Cardiac septum (tissue), 1 donor: ENCODE results near the gene DHX15. TPM values are rescaled to one million over a fixed set of nuclear protein-coding genes. Genes with fewer than 3 reads are reported as not detected.

ENCODE experiments used
- DNase-seq: peaks from one replicate; pipeline ENCODE4 v3.0.0-alpha.2; 2020; ENCODE audit warnings: low spot score
- intact Hi-C: fragments of 100-400 bp; cut with DNase I; formaldehyde crosslinking; loops from one replicate; pipeline ENCODE4 v1.14.0; 2022
- long read RNA-seq: library from polyadenylated mRNA; unstranded; transcript quantifications from one replicate; pipeline ENCODE4 v2.0.0, GENCODE V29; 2021
- total RNA-seq: library from RNA; stranded (reverse); fragmentation: NEBNext Ultra II Directional; extraction: Animal tissue kit (Norgen Biotek cat#: 25700); gene quantifications from one replicate; pipeline ENCODE4 v1.2.1, GENCODE V29; 2021
- donor health status: DM: no; HTN: no; CAD: no.

The DHX15 gene
- total RNA-seq, result 62.6 TPM
- long read RNA-seq, transcript DHX15-201 (14 exons, 2,994 nt), result major isoform, 49 of 69 reads
- long read RNA-seq, partial matches to known transcripts, result 7 of 69 reads
- long read RNA-seq, other reads (novel, unspliced or antisense), result 10 of 69 reads

DNA sequence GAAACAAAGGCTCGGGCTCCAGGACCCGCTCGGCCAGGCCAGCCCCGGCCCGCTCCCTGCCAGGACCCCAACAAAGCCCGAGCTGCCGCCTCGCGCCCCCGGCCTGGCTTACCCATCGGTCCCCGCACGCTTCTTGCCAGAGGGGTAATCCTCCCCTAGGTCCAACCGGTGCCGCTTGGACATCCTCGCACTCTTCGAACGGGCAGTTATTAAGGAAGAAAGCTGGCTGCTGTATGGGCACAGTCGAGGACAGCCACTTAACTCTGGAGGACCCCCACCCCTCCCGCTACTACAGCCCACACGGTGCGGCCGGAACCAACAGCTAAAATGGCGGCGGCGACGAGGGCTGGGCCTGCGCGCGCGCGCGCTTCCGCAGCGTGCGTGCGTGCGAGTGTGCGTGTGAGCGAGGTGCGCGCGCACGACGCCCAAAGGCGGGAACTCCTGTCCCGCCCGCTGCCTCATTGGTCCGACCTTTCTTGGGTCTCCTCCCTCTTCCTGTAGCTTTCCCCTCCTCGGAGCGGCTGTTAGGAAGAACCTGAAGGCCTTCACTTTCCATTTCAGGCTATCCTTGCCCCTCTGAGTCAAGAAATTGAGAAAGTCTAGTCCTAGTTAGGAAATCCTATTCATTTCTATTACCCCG is at the start of gene DHX15:
TSS of gene DHX15 (minus strand) at position 344 of the 640 bp plus-strand sequence. CDS start at position 183, 161 bp downstream.
- DNase-seq, result peak; percentile 97
- intact Hi-C loops, result loop anchor here (5.0 to 10.0 kb wide), 4 partner anchors 210 to 1328 kb away; partner anchors contain the start of genes CCDC149, SMIM20 and SOD3

DNA sequence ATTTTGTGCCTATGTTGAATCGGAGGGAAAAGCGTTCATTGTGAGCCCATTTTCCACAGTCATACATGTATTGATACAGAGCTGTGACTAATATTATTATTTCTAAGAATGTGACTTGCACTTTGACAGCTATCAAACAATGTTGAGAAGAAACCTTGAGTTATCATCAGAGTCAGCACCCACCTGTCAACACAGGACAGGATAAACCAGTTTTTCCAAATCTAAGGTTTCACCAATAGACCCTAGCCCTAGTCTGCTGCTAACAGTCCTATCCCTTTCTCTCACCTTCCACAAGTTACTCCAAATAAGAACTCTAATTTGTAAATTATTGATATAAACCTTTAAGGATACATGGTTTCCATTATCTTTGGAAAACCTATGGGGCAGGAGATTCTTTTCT is 47.7 kb upstream of the DHX15 start:
- DNase-seq, result no peak
- intact Hi-C loops, result no loop called here

DNA sequence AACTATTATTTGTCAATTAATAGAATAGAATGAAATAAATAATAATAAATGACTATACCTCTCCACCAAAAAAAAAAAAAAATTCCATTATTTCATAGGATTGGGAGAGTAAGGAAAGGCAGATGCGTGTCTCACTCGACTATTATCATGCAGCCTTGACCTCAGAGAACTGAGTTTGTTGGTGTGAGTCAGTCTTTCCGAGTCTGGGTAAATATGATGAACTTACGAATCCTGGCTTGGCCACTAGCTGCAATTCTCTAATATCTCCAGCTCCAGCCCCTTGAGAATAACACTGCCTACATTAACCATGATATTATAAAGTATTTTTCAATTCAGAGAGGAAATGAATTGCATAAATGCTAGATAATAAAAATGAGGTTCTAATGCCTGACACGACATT is 46.6 kb upstream of the DHX15 start:
- DNase-seq, result no peak
- intact Hi-C loops, result no loop called here

DNA sequence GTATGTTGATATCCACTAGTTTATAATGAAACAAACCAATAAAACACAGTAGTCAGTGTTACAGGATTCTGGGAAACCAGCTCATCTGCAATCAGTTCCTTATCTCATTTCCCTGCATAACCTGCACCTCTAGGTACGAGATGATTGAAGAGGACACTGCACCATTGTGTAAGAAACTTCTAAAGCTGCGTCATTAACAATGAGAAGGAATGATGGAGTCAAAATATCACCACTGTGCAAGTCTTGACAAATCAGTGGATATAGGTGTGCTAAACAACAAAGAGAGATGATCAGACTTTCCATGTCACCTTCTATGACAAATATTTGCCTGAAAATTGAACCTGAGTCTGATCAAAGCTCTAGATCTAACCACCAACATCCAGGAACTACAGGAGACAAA is 40.7 kb upstream of the DHX15 start:
- intact Hi-C loops, result no loop called here
- DNase-seq, result no peak

DNA sequence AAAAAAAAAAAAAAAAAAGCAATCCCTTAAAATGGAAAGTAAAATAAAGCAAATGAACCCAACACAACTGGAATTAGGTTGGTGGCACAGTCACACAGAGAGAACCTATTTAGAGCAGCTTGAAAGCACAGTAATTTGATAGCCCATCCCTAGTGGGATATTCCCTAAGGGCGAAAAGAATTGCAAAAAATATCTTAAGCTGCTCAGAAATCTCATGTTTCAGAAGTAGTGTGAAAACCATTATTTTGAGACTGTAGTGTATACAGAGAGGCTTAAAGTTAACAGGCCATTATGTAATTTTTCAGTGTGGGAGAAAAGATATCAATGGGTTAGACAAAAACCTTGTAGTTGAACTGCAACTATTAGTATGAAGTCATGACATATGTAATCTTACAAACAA is 40.0 kb upstream of the DHX15 start:
- DNase-seq, result no peak
- intact Hi-C loops, result no loop called here

DNA sequence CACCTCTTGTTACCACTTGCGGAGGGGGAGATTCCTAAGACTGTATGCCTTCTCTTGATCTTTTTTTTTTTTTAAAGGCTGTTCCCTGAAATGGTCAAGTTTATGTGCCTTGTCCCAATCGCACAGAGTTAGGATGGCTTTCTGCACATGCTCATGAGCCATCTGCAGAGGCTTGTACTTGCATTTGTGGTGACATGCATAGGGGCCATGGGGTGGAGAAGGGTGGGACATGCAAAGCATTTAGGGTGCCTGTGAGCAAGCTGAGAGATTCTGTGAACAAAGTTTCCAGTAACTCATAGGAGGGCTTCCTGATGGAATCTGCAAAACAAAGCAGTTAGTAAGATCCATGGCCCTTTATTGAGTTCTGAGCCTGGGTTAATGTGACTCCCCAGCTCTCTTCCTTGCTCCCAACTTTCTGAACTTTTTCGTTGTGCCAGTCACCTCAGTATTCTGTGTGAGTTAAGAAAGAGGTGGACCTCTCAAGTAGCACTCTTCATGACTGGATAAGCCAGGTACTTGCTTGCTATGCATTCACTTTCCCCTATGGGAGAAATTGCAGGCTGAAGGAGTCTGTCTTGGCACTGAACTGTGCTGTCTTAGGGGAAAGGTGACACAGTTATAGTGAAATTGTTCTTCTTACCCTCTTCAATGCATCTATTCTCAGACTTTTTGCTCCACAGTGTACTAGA is 37.9 kb upstream of the DHX15 start:
- no peak for DNase-seq
- intact Hi-C loops, result no loop called here

DNA sequence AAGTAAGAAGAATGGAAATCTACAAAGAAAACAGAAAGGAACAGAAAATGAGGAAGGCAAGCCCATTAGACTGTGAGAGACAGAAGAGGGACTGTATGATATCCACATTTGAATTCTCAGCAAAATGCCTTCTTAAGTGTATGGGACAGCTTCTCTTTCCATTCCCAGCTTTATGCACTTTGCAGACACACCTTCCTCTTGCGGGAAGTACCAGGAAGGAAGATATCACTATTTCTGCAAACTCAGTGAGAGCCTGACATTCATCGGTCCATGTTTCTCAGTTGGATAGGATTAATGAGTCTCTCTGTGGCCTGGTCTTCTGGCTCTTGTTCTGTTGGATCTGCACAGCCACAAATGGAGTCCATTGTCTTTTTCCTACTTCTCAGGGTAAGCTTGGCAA is 31.6 kb upstream of the DHX15 start:
- intact Hi-C loops, result no loop called here
- no peak for DNase-seq

DNA sequence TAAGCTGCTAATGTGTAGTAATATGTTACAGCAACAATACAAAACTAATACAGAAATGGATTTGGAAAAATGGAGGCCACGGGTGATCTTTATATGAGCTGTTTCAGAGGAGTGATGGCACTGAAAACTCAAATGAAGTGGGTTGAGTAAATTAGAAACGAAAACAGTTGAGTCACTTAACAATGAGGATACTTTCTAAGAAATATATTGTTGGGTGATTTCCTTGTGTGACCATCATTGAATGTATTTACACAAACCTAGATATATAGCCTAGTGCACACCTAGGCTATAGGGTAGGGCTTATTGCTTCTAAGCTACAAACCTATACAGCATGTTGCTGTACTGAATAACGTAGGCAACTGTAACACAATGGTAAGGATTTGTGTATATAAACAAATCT is 30.5 kb upstream of the DHX15 start:
- intact Hi-C loops, result no loop called here
- no peak for DNase-seq

DNA sequence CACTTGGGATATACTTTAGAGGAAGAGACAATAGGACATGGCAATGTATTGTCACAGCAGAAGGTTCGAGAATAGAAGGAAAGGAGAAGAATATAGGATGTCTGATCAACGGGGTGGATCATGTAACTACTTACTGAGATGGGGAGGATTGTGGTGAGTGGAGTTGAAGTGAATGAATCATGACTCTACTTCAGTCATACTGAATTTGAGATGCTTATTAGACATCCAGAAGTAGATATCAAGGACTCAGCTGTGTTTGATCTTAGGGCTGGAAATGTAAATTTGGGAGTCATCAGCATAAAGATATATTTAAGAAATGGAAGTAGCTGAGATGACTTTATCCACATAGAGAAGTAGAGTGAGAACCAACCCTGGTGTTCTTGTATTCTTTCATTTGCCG is 29.1 kb upstream of the DHX15 start:
- intact Hi-C loops, result no loop called here
- no peak for DNase-seq

DNA sequence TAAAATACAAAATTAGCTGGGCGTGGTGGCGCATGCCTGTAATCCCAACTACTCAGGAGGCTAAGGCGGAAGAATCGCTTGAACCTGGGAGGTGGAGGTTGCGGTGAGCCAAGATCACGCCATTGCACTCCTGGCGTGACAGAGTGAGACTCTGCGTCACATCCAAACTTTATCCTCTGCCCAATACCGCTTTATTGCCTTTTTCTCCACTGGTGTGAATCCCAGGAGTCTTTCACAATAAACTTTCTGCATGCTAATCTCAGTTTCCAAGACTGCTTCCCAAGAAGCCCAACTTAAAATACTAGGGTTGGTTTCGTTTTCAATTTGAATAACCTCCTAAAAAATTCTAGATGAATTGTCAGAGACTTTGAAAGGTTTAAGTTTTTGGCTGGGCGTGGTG is 27.2 kb upstream of the DHX15 start:
- intact Hi-C loops, result no loop called here
- DNase-seq, result no peak

DNA sequence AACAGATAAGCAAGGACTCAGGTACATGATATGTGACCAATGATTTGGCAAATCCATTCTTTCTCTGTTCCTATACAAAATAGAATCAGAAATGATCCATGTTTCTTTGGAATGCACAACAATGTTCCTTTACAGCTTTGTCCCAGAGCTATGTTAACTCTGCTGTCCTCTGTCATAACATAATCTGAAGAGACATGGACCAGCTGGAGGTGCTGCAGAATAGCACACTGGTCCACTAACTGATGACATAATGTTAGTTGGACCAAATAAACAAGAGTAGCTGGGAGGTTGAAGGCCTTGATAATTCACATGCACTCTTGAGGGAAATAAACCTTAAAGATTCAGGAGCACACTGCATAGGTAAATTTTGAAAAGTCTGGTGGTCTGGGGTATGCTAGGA is 23.0 kb upstream of the DHX15 start:
- intact Hi-C loops, result no loop called here
- no peak for DNase-seq

DNA sequence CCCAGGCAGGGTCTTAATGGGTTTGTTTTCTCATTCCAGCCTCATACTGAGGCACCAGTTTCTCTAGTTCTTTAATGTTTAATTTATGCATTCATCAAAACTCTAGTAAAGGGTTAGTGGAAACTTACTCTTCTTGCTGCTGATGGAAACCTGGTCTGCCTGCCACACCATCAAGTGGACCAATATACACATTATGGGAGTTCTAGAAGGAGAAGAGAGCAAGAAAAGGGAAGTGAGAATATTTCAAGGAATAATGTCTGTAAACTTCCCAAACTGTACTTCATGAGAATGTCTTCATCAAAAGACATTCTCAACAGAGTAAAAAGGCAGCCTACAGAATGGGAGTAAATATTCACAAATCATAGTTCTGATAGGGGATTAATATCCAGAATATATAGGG is 20.9 kb upstream of the DHX15 start:
- intact Hi-C loops, result no loop called here
- DNase-seq, result no peak

DNA sequence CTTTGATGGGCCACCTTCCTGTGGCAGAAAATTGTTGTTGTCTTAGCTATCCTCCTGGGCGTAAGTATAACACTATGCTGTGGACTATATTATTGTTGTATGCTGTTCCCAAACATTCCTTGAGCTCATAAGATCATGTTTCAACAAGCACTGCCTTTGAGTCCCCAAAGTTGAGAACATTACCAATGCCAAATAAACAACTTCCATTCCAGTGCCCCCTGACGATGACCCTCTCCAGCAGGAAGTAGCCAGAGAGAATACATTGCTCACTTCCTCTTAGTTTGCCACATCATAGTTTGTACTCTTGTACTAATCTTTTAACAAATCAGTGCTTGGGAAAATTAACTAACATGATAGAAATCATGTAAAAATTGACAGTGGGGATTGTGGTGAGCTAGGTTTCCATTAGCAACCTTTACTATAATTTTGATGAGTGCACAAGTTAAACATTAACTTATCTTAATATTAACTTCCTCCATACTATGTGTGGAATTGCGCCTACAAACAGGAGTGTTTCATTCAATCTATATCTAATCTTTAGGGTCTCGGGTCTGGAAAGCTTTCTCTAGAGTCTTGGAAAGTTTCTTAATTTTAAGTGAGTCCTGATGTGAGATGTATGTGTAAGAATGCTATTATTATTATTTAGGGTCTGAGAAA is 20.3 kb upstream of the DHX15 start:
- intact Hi-C loops, result no loop called here
- DNase-seq, result no peak

DNA sequence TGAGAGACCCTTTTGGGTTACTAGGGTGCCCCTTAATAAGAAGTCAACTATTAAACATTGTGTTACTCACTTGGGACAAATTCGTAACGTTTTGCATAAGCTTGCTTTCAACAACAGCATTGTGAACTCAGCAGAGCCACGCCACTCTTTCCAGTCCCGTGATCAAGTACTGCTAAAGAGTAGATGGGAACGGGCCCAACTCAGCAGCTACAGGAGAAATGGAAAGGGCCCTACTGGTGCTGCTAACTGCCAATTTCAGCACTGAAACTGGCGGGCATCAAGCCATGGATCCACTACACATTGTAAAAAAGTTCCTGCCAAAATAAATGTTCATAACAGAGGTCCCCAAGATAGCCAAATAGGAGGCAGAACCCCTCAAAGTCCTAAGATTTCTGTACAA is 19.0 kb upstream of the DHX15 start:
- intact Hi-C loops, result no loop called here
- DNase-seq, result no peak

DNA sequence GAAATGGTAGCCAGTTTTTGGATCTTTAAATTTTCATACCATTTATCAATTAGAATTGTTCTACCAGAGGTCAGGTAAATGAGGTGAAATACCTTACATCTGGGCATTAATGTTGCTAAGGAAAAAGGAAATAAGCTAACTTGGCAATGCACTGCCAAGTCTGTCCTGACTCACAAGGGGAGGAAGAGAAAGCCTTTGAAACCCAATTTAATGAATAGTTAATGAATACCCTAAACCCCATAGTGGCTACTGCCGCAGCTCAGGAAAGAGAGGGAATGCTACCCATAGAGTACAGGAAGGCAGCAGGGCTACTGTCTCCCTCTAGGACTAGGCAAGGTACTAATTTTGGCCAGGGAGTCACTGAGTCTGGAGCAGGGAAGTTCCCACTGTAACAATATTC is 16.8 kb upstream of the DHX15 start:
- no peak for DNase-seq
- intact Hi-C loops, result no loop called here

DNA sequence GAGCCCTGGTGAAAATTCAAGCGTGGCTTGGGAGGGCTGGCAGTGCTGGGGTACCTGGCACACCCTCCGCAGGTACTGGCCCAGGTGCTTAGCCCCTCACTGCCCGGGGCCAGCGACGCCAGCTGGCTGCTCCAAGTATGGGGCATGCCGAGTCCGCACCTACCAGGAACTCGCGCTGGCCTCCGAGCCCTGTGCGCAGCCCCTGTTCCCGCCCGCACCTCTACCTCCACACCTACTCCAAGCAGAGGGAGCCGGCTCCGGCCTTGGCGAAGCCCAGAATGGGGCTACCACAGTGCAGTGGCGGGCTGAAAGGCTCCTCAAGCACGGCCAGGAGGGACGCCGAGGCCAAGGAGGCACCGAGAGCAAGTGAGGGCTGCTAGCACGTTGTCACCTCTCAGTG is 14.9 kb upstream of the DHX15 start:
- intact Hi-C loops, result no loop called here
- DNase-seq, result no peak

DNA sequence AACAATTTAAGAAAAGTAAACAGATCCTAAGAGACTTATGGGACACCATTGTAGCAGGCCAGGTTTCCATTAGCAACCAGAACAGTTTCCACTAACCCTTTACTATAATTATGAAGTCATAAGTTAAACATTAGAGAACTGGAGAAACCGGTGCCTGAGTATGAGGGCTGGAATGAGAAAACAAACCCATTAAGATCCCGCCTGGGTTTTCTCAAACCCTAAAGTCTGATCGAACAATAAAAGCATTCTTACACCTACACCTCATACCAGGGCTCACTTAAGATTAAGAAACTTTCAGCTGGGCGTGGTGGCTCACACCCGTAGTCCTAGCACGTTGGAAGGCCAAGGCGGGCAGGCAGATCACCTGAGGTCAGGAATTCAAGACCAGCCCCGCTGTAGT is 13.7 kb upstream of the DHX15 start:
- intact Hi-C loops, result no loop called here

DNA sequence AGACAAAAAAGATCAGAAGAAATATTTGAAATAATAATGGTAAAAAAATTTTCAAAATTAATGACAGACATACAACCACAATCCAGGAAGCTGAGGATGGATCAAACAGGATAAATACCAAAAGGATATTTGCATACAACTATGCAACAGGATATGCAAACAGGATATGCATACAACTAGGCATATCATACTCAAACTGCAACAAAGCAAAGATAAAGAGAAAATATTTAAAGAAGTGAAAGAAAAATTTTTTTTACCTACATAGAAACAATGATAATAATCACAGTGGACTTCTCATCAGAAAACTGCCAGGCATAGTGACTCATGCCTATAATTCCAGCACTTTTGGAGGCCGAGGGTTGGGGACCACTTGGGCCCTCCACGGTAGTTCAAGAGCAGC is 11.3 kb upstream of the DHX15 start:
- no peak for DNase-seq
- intact Hi-C loops, result no loop called here

More for the DNA sequence above, 13.7 kb upstream of the DHX15 start:
- DNase-seq, result no peak

DNA sequence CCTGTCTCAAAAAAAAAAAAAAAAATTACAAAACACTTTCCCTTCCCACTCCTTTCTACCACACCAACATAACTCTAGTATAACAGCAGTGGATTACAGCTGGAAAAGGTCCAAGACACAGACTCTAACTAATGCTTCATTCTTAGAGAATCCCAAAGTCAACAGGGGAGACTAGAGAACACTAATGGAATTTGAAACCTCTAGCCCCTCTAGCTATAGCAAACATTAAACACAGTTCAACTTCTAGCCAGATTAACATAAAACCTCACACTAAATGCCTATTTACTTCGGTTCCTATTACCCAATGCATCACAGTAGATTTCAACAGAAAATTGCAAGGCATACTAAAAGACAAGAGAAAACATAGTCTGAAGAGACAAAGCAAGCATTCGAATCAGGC is 10.5 kb upstream of the DHX15 start:
- intact Hi-C loops, result no loop called here
- DNase-seq, result no peak

DNA sequence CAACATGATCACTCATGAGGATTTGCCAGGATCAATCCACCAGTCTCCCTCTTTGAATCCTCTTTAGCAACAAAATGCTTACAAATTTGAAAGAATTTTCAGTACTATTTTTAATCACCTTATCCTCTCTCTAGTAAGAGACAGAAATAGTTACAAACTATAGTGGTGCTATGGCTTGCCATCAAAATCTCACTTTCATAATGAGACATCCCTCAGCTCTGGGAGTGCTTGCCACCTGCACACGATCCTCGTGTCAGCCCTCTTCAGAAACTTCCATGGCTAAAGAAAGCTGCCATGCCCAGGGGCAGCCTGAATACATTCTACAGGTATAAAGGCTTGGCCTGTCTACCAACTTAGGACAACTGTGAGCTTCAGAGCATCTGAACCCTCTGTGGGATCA is 5.1 kb upstream of the DHX15 start:
- intact Hi-C loops, result loop anchor here (5.0 to 10.0 kb wide), 3 partner anchors 205 to 395 kb away; partner anchors contain the start of gene SOD3
- no peak for DNase-seq
